Activated CD4-positive, CD25-positive, alpha-beta regulatory T cell treated with anti-CD3 and anti-CD28 coated beads, Interleukin-2, amount 50 U/mL, for 16 hours (primary cell): ENCODE results near the gene CNOT6.
A peak's percentile ranks its signal among the peaks of the same experiment; 100 is the strongest.

ENCODE experiments used
- DNase-seq: peaks from one replicate; pipeline ENCODE4 v3.0.0-alpha.2; 2020; ENCODE audit warnings: low read depth, low spot score

CNOT6 gene

DNA sequence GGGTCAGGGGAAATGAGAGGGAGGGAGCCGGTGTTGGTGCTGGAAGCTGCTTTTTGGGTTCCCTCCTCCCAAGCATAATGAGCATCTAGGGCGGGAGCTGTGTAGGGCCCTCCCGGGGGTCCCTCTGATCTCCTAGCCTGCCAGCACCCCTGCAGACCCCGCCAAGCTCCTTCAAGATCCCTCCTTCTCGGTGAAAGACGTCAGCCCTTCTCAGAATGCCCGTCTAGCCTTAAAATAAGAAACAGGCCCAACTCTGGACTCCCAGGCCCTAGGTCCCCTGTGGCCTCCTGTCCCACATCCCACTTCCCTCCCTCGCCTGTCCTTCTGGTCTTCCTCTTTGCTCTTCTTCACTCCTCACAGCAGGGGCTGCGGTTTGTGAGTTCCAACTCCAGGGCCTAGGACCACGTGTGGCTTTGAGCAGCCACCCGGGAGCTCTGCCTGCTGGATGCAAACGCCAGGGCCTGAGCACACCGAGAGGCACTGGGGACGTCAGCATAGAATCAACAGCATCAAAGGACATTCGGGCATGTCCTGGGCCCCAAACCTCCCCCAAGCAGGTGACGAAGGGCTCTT lies 105.9 kb downstream of the CNOT6 start:
- DNase-seq: no peak

GRCh38 chr5:180600554-180601041 lies 106.4 kb downstream of the CNOT6 start:
- DNase-seq: no peak

DNA sequence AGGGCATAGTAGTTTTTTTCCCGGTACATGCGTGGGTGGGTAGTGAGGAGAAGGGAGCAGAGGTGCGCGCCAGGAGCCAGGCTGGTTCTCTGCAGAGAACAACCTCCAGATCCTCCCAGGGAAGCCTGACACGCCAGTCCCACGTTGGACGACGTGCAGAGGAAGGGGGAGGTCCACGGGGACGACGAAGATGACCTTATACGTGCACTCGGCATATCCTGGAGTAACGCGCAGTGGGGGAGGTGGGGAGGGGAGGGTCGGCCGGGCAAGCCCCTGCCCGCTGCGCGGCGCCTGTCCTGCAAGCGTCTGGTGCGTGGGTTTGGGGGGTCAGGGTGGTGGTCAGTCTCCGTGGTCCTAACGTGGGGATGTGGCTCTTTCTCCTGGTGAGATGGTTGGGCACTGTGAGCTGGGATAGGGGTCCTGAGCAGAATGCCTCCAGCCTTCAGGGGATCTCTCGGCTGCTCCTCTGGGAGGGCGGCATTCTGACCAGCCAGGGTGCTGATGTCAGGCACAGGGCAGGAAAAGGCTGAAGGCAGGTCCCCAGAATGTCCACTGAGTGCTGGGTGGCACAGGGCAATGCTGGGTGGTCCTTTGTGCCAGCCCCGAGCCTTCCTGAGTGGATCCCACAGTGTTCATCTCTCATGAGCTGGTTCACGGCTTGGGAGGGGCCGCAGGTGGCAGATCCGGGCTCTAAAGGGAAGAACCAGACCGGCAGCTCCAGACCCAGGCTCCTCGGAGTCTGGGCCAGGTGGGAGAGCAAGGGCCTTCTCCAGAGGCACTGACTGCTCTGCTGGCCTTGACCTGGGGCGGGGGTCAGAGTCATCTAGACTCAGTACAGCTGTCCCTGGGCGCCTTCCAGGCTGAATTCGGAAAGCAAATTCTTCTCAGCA lies 107.7 kb downstream of the CNOT6 start:
- DNase-seq: no peak

DNA sequence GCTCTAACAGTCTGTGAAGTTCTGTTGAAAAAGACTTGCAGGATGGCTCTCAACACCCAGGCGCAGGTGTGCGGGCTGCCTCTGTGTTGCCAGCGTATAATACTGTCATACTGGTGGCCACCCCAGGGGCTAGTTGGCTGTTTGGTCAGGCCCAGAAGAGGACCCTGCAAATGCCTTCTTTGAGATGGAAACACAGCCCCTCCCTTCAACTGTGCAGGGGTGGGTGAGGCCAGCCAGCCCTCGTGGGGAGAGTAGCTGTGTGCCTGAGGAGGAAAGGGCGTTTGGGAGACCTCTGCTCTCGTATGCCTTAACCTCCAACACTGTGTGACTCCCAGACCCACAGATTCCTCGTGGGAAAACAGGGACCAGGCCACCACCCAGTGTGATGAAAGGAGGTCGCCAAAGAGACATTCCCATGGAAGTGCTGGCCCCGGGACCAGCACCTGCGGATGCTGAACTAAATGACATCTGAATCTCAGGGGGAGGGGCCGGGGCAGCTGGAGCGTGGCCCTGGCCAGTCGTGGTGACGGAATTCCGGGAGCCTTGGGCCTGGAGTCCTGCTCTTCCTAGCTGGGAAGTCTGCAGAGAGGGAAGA lies 108.4 kb downstream of the CNOT6 start:
- DNase-seq: no peak

GRCh38 chr5:180603076-180603594 lies 109.0 kb downstream of the CNOT6 start:
- DNase-seq: no peak

DNA sequence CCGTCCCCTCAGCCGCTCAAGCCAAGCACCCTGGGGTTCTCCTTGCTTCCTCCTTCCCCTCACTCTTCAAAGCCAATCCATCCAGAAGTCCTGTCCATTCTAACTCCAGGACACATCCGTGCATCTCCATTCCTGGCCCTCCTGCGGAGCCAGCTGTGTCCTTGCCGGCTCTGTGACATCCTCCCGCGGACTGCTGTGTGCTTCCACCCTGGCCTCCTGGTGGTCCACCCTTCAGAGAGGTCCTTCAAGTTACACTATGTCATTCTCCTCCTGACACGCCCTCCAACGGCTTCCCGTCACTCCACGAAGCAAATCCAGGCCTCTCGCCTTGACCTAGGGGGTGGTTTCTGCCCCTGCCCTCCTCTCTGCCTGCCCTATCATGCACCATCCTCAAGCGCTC lies 110.1 kb downstream of the CNOT6 start:
- no peak for DNase-seq

DNA sequence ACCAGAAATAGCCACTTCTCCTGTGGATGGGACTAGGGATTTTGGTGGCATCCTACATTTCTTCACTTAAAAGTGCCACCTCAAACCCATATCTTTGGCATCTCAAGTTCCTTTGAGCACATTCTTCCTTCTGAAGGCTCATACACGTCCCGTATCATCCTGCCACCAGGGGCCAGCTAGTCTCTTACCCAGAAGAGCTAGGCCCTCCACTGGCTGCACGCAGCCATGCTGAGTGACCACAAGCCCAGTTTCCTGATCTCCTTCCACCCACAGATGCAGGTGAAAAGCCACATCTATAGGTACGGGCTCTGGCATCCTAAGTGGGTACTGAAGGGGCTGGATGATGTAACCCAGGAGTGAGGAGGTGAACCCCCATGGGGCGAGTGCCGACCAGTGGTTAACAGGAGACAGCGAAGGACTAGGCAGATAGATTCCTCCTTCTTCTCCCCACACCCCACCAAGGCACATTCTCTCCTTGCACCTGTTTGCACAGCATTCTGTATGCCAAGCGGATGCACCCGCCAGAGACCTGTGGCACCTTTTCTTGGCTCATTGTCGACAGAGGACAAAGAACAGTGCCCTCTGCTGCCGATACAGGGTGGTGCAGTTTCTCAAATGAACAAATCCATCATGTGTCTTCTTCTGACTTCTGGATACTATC lies 111.5 kb downstream of the CNOT6 start:
- peak; percentile 16 for DNase-seq

DNA sequence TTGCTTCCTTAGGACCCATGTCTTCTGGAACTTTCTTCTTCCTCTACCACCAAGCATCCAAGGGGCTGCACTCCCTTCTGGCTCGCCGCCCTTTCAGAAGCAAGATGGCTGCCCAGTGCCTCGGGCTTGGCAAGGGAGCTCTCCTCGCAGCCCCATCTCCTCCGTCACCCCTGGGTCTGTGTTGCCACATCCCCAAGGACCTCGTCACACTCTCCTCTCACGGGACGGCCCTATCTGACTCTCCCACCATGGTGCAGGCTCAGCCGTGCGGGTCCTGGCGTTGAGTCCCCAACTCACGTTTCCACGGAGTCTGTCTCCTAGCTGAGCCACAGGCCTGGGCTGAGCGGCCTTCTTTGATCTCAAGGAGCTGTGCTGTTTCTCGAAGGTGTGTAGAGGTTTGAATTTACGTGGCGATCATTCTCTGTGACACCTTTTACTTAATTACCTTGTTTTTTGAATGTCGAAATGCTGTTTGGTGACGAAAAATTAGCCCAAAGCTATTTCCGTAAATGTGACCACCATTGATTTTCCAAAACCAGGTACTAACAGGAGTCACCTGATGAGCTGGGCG lies 112.1 kb downstream of the CNOT6 start:
- no peak for DNase-seq

DNA sequence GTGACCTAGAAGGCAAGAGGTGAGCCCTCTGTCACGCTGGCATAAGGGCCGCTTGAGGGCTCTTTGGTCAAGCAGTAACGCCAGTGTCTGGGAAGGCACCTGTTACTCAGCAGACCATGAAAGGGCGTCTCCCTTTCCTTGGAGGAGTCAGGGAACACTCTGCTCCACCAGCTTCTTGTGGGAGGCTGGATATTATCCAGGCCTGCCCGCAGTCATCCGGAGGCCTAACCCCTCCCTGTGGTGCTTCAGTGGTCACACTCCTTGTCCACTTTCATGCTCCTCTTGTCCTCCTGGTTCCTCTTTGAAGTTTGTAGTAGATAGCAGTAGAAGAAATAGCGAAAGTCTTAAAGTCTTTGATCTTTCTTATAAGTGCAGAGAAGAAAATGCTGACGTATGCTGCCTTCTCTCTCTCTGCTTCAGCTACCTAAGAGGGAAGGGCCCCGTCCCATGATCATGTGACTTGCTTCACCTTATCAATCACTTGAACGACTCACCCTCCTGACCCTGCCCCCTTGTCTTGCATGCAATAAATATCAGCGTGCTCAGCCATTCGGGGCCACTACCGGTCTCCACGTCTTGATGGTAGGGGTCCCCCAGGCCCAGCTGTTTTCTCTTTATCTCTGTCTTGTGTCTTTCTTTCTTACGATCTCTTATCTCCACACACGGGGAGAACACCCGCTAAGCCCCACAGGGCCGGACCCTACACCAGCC lies 113.8 kb downstream of the CNOT6 start:
- DNase-seq: no peak

- no peak for DNase-seq
Measured at GRCh38 chr5:180608572-180609310, 114.6 kb downstream of the CNOT6 start.

DNA sequence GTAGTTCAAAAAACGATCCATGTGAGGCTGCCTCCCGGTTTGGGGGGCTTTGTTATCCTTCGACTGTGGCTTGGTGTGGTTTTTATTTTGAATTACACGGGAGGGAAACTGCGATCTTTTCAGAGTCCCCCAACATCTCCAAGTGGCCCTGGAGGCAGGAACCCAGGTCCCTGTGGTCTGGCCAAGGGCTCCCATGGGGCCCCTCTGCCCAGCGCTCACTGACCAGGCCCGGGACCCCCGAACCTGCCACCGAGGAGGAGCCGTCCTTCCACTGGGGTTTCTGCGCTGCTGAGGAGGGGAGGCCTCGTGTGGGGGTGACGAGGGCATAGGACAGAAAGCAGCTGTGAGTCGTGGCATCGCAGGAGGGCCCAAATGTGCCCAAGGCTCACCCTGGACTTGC lies 115.2 kb downstream of the CNOT6 start:
- no peak for DNase-seq

GRCh38 chr5:180609817-180610550 lies 115.8 kb downstream of the CNOT6 start:
- no peak for DNase-seq

GRCh38 chr5:180611140-180611850 lies 117.1 kb downstream of the CNOT6 start:
- DNase-seq: no peak

DNA sequence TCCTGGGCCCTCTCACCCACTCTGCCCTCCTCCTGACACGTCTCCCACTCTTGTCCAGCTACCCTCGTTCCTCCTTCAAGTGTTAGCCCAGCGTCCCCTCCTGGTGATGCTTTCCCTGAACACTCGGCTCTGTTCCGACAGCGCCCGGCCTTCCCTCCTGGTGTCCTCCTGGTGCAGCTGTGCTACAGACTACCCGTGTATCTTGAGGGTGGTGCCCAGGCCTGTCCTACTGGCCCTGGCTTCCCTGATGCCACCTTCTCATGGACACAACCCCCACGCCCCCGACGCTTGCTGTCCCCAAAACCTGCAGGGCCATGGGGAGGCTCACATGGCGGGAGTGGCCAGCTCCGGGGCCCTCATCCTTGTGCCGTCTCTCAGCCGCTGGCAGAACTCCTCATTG lies 118.5 kb downstream of the CNOT6 start:
- DNase-seq: no peak

DNA sequence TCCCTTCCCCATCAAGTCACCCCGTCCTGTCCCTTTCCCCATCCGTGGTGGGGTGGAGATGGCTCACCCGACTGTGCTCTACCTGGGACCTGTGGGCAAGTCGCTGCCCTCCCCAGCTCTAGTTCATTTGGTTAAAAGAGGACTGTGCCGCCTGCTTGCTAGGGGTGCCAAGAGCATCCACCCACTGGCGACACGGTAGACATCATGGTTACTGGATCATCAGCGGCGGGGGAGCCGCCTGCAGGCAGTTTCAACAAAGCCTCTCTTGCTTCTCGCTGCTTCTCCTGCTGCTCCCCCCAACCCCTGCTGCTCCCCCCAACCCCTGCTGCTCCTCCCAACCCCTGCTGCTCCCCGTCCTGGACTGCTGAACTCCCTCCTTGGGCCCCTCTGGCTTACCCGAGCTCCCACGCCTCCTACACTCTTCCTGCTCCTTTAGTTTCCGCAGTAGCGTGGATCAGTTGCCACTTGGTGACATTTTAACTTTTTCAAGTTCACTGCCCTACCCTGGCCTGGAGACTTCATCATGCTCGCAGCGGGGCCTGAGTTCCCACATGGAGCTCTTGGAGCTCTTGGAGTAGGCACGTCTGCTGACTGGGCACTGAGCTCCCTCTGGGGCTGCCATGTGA lies 119.1 kb downstream of the CNOT6 start:
- DNase-seq: no peak

DNA sequence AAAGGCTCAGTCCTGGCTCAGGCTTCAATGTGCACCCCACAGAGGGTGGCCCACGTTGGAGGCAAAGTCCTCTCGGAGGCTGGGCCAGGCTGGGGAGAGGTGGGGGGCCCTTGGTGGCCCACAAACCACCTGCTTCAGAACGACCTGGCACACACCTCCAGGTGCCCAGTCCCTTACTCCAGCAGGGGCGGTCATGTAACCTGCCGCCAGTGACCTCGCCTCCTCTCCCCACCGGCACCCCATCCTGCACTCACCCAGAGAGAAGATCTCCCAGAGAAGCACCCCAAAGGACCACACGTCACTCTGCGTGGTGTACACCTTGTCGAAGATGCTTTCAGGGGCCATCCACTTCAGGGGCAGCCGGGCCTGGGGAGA lies 119.6 kb downstream of the CNOT6 start:
- no peak for DNase-seq

DNA sequence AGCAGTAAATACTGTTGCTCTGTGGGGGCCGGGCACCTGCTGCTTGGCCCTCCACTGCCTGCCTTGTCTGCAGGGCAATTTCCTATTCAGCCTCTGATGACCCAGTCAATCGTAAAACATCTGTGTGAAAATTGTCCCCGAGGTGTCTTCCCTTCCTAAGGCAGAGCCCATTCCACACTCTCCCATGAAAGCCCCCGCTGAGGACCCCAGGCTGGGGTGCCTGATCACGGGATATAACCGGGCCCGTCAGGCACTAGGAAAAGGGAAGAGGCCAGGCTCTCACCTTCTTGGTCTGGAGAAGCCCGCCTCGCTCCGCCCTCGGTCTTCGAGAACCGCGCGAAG lies 124.3 kb downstream of the CNOT6 start:
- DNase-seq: no peak

DNA sequence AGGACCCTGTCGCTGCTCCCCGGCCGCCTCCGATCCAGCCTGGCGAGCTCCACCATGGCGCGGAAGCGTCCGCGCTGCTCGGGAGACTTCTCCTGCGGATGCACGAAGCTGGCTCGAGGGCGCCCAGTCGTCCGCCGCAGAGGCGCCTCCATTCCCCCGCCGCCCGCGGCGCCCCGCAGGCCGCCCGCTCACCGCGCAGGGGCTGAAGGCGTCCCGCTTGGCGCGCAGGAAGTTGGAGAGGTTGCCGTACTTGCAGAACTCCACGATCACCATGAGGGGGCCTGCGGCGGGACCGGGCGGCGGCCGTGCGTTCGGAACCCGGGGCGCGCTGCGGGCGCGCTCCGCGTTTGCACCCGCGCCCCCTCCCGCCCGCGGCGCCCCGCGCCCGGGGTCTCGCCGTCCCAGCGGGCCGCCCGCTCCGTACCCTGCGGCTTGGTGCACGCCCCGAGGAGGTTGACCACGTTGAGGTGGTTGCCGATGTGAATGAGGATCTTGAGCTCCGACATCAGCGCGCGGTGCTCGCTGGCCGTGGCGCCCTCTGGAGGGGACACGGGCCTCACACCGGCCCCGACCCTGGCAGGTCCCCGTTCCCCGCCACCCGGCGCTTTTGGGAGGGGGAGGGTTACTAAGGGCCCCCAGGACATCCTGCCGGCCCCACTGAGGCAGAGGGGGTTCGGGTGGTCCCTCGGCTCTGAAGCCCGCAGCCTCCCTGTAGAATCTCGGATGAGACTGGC lies 124.8 kb downstream of the CNOT6 start:
- no peak for DNase-seq
